Measurements from ENCODE around the gene PROX1. TPM values are rescaled to one million over a fixed set of nuclear protein-coding genes. Genes with fewer than 3 reads are reported as not detected.

Gene PROX1
- total and polyA plus RNA-seq, 2 of the 8 experiments (the other 6 are each of a cell fraction or from before 2014, with no cell fraction given), result 0.30 to 2.0 TPM

DNA sequence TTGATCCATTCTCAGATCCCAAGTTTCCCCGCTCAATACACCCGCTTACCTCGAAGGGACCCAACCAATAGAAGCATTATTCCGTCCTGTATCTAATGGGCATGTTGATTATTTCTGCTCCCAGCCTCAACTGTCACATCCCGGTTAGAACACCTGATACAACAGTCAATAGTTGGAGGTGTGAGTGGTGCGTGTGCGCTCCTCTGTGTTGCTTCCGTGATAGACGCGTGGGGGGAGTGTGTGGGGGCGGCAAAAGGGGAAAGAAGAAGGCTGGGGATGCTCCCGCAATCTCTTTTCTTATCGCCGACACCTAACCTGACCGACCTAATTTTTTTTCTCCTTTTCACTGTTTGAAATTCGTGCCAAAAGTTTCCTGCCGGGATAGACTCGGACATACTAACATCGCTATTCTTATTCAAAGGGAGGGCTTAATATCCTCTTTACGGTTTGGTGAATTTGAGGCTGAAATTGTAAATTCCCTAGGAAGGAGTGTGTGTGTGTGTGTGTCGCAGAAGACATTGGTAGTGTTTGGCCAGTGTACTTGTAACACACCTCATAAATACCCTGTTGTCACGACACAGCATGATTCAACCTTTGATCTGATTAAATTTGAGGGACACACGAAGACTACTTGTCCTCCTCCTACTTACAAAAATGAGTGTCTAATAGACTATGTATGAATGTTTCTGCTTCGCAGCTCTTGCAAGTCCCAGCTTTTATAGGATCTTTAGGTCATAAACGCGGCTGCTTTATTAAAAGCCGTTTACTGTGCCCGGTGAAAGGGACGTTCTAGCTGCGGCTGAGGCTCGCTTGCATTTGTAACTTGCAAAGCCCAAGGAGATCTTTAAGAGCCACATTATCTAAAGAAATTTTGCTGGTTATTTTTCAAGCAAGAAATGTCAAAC lies 1.5 kb upstream of the PROX1 start:
- H3K14ac ChIP-seq (ENCODE audit: insufficient read length), result no peak overlapping the region
- no peaks in the 10 kb centered on the region for H3K79me1 ChIP-seq (ENCODE audit: low read depth, low read length)
- no peak overlapping the region for H2BK12ac ChIP-seq (ENCODE audit: low read depth, low read length)
- no peak overlapping the region for H3K9ac ChIP-seq (replicated peaks in 1 of 4; ENCODE audit: extremely low read depth in 1 of 4, low read depth in 3 of 4, low read length in 3 of 4)
- FAIRE-seq (no peak), DNase-seq (ENCODE audit: low read depth in 1 of 2, low spot score in 2 of 2) (no peak)
- no peaks in the 10 kb centered on the region for H3K9me3 ChIP-seq (ENCODE audit: insufficient read depth in 2 of 2, low read depth in 1 of 2, low read length in 1 of 2)
- H4K20me1 ChIP-seq (replicated peaks in 1 of 2; ENCODE audit: control insufficient read depth in 1 of 2, insufficient read depth in 2 of 2, low read length in 2 of 2), result peaks cover 7 to 16% of the 10 kb centered on the region in 2 experiments
- 5% methylated on average over 30 of the region's 31 CpGs; no CpG with 5 or more reads in 1 of the 2 experiments for WGBS, 2 experiments (ENCODE audit: extremely low coverage in 1 of 2, insufficient coverage in 1 of 2, insufficient read length in 1 of 2, insufficient replicate concordance in 2 of 2, low coverage in 1 of 2, low lambda C conversion rate in 2 of 2, missing lambda C conversion rate in 1 of 2)
- peak overlapping the region; percentile 89 to 93 for H3K4me2 ChIP-seq (ENCODE audit: insufficient read depth in 1 of 2, low read depth in 2 of 2, low read length in 2 of 2)
- H3K23ac ChIP-seq (ENCODE audit: insufficient read length), result no peak overlapping the region
- H3K4me3 ChIP-seq (ENCODE audit: extremely low read depth in 1 of 4, insufficient read depth in 2 of 4, low read depth in 3 of 4, low read length in 4 of 4), result peak overlapping the region; percentile 20 to 85 (median 38); a peak in 5 of 8 replicates
- H3K27me3 ChIP-seq (replicated peaks in 1 of 4; ENCODE audit: control insufficient read depth in 3 of 4, extremely low read depth in 1 of 4, insufficient read depth in 3 of 4, low read length in 3 of 4), result peaks cover 47 to 81% (median 76%) of the 10 kb centered on the region in 4 experiments
- no peak overlapping the region for H2BK15ac ChIP-seq (ENCODE audit: low read length)
- no peak overlapping the region for H2BK20ac ChIP-seq (ENCODE audit: low read length)
- H4K5ac ChIP-seq (ENCODE audit: insufficient read length, low read depth, low read length), result no peak overlapping the region
- no peak overlapping the region for H3K27ac ChIP-seq (ENCODE audit: low read depth, low read length)
- ChIA-PET CTCF (ENCODE audit: partially characterized antibody) (interaction anchor here (1.2 to 1.4 kb wide), 2 partner anchors 137 kb away, joined by 4 read pairs; no protein-coding TSS in a partner anchor), POLR2A (ENCODE audit: partially characterized antibody) (interaction anchor here (1.9 kb wide), 1 partner anchor 41 kb away, joined by 4 read pairs; no protein-coding TSS in a partner anchor)
- no peak overlapping the region for H4K8ac ChIP-seq (ENCODE audit: extremely low read depth, insufficient read depth, low read length)
- H4K91ac ChIP-seq (replicated peaks; ENCODE audit: insufficient read length, low read length), result no peak overlapping the region
- no peak overlapping the region for H2AK5ac ChIP-seq (ENCODE audit: low read depth, low read length)
- H3K18ac ChIP-seq (ENCODE audit: extremely low read depth, low read length), result no peak overlapping the region; the same call in 1 of the 2 replicates
- H3K56ac ChIP-seq (replicated peaks; ENCODE audit: insufficient read length, low read depth, low read length), result no peak overlapping the region
- no peaks in the 10 kb centered on the region for H3K79me2 ChIP-seq (ENCODE audit: control insufficient read depth in 1 of 2, insufficient read depth in 2 of 2, low read length in 2 of 2)
- peaks cover 36% of the 10 kb centered on the region for H3K23me2 ChIP-seq (ENCODE audit: low read depth, low read length)
- H3K36me3 ChIP-seq (ENCODE audit: control insufficient read depth in 2 of 4, insufficient read depth in 4 of 4, low read length in 3 of 4), result no peaks in the 10 kb centered on the region
- peaks cover 24 to 42% (median 27%) of the 10 kb centered on the region in 4 experiments for H3K4me1 ChIP-seq (replicated peaks in 1 of 4; ENCODE audit: control insufficient read depth in 3 of 4, insufficient read depth in 4 of 4, low read length in 3 of 4)
- H2AFZ ChIP-seq (ENCODE audit: low read length), result no peak overlapping the region
- H2BK120ac ChIP-seq (replicated peaks; ENCODE audit: low read depth, low read length), result no peak overlapping the region
- no peak overlapping the region for H3K4ac ChIP-seq (replicated peaks; ENCODE audit: insufficient read length, low read depth, low read length)
- H2BK5ac ChIP-seq (ENCODE audit: low read depth, low read length), result no peak overlapping the region
- TF ChIP-seq PHF8 (conservative IDR thresholded peaks at IDR 0.05; ENCODE audit: low read depth, low read length) (no peak), FOSL1 (IDR thresholded peaks at IDR 0.05; ENCODE audit: insufficient read depth, low read depth, low read length) (no peak), YY1 (IDR thresholded peaks at IDR 0.05; ENCODE audit: low read depth, low read length) (no peak), BRCA1 (IDR thresholded peaks at IDR 0.05; ENCODE audit: low read depth, low read length) (no peak), SUZ12 (IDR thresholded peaks at IDR 0.05; ENCODE audit: low read length) (peak; percentile 8; the same call in 1 of the 2 replicates), GABPA (IDR thresholded peaks at IDR 0.05; ENCODE audit: borderline replicate concordance, insufficient read depth, low read length) (no peak), ZNF274 (IDR thresholded peaks at IDR 0.05; ENCODE audit: borderline replicate concordance, extremely low read depth, low read length) (no peak), POLR2A (IDR thresholded peaks at IDR 0.05; ENCODE audit: control extremely low read depth in 1 of 2, low read depth in 2 of 2, low read length in 2 of 2) (no peak), SP4 (IDR thresholded peaks at IDR 0.05; ENCODE audit: low read length) (no peak), EZH2 (IDR thresholded peaks at IDR 0.05; ENCODE audit: low read depth, low read length, severe bottlenecking) (no peak), CBX5 (IDR thresholded peaks at IDR 0.05; ENCODE audit: low read depth, low read length) (no peak), RNF2 (IDR thresholded peaks at IDR 0.05; ENCODE audit: borderline replicate concordance, low read depth, low read length, missing control alignments, poor library complexity, severe bottlenecking) (peak; percentile 78)
